ENCODE measurements around the gene DUS1L. TPM values are rescaled to one million over a fixed set of nuclear protein-coding genes. Genes with fewer than 3 reads are reported as not detected.

Gene DUS1L
- total RNA-seq, 5 donors from 2014 or later (not counting 1 experiment from before 2014, with no cell fraction given), result 137 to 186 (median 177) TPM

DNA sequence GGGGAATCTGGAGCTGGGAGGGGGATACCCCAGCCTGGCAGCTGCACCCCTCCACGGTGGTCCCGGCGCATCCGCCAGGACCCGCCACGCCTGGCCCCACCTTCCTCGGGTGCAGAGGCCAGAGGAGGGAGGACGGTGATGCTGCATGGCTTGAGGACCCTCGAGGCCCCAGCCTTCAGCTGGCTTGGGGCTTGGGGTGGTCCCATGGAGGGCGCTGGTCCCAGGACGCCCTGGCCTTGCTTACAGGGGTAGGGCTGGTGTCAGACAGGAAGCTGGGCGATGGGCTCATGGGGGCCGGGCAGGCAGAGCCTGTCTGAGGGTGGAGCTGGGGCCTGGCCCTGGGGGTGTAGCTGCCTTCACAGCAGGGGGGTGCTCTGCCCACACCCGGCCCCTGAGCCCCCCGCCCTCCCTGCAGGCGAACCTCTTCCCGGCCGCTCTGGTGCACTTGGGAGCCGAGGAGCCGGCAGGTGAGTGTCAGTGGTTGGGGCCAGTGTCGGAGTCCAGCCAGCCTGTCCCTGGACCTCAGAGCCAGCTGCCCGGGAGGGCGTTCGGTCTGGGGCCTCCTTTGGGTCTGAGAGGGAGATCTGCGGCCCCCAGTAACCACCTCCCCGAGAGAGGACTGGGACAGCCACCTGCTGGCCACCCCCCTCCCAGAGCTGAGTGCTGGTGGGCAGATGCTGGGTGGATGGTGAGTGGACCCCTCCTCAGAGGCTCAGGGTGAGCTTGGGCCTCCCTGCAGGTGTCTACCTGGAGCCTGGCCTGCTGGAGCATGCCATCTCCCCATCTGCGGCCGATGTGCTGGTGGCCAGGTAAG lies 49.3 kb downstream of the DUS1L start:
- POLR2A ChIA-PET, result no interaction called here
- H3K36me3 Mint-ChIP-seq, result no peaks in the 10 kb centered on the region
- ATAC-seq (replicated peaks in 1 of 4), result no peak

DNA sequence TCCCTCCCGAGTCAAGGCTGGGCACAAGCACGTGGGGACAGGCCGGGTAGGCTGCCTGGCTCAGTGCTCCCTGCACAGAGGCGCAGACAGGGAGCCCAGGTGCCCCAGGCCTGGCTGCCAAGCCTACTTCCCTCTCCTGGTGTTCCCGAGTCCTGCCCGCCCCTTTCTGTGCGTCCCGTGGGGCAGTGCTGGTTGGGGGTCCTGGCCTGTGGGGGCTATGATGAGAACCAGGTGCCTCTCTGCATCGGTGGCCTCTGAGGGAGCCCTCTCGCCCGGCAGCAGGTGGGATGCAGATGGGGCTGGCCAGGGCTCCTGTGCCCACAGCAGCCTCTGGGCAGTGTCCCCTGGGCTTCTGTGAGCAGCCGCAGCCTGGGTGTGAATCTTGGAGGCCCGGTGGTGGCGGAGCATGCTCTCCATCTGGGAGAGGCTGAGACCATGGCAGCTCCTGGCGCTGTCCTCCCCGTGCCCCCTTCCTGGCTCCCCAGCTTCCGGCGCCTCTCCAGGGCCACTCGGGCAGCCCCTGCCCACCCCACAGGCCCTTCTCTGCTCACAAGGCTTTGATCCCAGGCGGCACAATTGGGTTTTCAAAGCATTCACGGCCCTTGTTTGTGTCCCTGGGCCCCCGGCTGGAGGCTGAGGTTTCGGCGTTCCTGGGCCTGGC lies 50.2 kb downstream of the DUS1L start:
- Histone ChIP-seq H3K27me3 (replicated peaks in 1 of 2; ENCODE audit: control insufficient read depth in 2 of 2, extremely low read depth in 1 of 2, insufficient read depth in 2 of 2, low read length in 1 of 2) (no peaks in the 10 kb centered on the region), H3K4me3 (ENCODE audit: control insufficient read depth in 1 of 2, extremely low read depth in 1 of 2, low read length in 1 of 2) (no peak overlapping the region), H3K4me1 (ENCODE audit: control insufficient read depth in 1 of 2, extremely low read depth in 1 of 2, insufficient read depth in 2 of 2, low read length in 2 of 2) (peaks cover 0 to 6% of the 10 kb centered on the region in 2 experiments), H3K9me3 (no peaks in the 10 kb centered on the region), H3K36me3 (ENCODE audit: control insufficient read depth in 2 of 2, extremely low read depth in 1 of 2, insufficient read depth in 1 of 2, low read length in 1 of 2) (peaks cover 4 to 5% of the 10 kb centered on the region in 2 donors), H3K27ac (ENCODE audit: low read length) (no peak overlapping the region)
- WGBS (ENCODE audit: insufficient coverage), result 93% methylated on average over 20 of the region's 24 CpGs
- H3K27ac Mint-ChIP-seq, result no peak overlapping the region
- no peaks in the 10 kb centered on the region for H3K27me3 Mint-ChIP-seq
- H3K36me3 Mint-ChIP-seq, result no peaks in the 10 kb centered on the region
- no peaks in the 10 kb centered on the region for H3K9me3 Mint-ChIP-seq
- ChIA-PET POLR2A (no interaction called here), CTCF (no interaction called here)
- H3K4me1 Mint-ChIP-seq, result peaks cover 0 to 2% (median under 1%) of the 10 kb centered on the region in 3 donors
- ATAC-seq (replicated peaks in 1 of 4) (no peak), DNase-seq (no peak)
- H3K4me3 Mint-ChIP-seq, result no peak overlapping the region

More for the DNA sequence above, 49.3 kb downstream of the DUS1L start:
- CTCF ChIA-PET, result no interaction called here
- no peak overlapping the region for H3K4me3 ChIP-seq (ENCODE audit: control insufficient read depth in 1 of 2, extremely low read depth in 1 of 2, low read length in 1 of 2)
- no peaks in the 10 kb centered on the region for H3K9me3 ChIP-seq
- H3K4me1 ChIP-seq (ENCODE audit: control insufficient read depth in 1 of 2, extremely low read depth in 1 of 2, insufficient read depth in 2 of 2, low read length in 2 of 2), result peaks cover 2 to 14% of the 10 kb centered on the region in 2 experiments
- H3K4me1 Mint-ChIP-seq, result peaks cover 0 to 7% (median 4%) of the 10 kb centered on the region in 3 donors
- H3K27me3 ChIP-seq (replicated peaks in 1 of 2; ENCODE audit: control insufficient read depth in 2 of 2, extremely low read depth in 1 of 2, insufficient read depth in 2 of 2, low read length in 1 of 2), result no peaks in the 10 kb centered on the region
- H3K27me3 Mint-ChIP-seq, result no peaks in the 10 kb centered on the region
- H3K9me3 Mint-ChIP-seq, result no peaks in the 10 kb centered on the region
- WGBS (ENCODE audit: insufficient coverage), result 87% methylated on average over 19 of the region's 28 CpGs
- H3K27ac Mint-ChIP-seq, result no peak overlapping the region
- H3K27ac ChIP-seq (ENCODE audit: low read length), result no peak overlapping the region
- H3K36me3 ChIP-seq (ENCODE audit: control insufficient read depth in 2 of 2, extremely low read depth in 1 of 2, insufficient read depth in 1 of 2, low read length in 1 of 2), result peaks cover 2 to 5% of the 10 kb centered on the region in 2 donors
- DNase-seq, result no peak
- H3K4me3 Mint-ChIP-seq, result no peak overlapping the region

DNA sequence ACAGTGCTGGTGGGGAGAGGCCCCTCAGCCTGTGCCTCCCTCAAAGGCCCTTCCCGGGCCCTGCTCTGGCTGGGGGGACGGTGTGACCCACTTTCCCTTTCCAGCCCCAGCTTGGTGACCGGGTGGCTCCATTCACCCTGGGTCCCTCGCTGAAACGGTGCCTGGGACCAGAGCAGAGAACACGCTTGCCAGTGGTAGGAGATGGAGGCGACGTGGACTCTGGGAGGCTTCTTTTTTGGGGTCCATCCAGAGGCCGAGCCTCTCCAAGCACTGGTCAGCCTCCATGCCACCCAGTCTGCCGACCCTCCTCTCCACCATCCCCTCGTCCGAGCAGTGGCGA lies 50.7 kb downstream of the DUS1L start:
- Mint-ChIP-seq H3K27ac (no peak overlapping the region), H3K36me3 (no peaks in the 10 kb centered on the region), H3K4me1 (peaks cover 0 to 2% (median 0%) of the 10 kb centered on the region in 3 donors), H3K9me3 (no peaks in the 10 kb centered on the region), H3K27me3 (no peaks in the 10 kb centered on the region), H3K4me3 (no peak overlapping the region)
- Histone ChIP-seq H3K9me3 (no peaks in the 10 kb centered on the region), H3K36me3 (ENCODE audit: control insufficient read depth in 2 of 2, extremely low read depth in 1 of 2, insufficient read depth in 1 of 2, low read length in 1 of 2) (peaks cover 4 to 5% of the 10 kb centered on the region in 2 donors), H3K27ac (ENCODE audit: low read length) (no peak overlapping the region), H3K4me1 (ENCODE audit: control insufficient read depth in 1 of 2, extremely low read depth in 1 of 2, insufficient read depth in 2 of 2, low read length in 2 of 2) (peaks cover 0 to 1% of the 10 kb centered on the region in 2 experiments), H3K27me3 (replicated peaks in 1 of 2; ENCODE audit: control insufficient read depth in 2 of 2, extremely low read depth in 1 of 2, insufficient read depth in 2 of 2, low read length in 1 of 2) (no peaks in the 10 kb centered on the region), H3K4me3 (ENCODE audit: control insufficient read depth in 1 of 2, extremely low read depth in 1 of 2, low read length in 1 of 2) (no peak overlapping the region)
- POLR2A ChIA-PET, result no interaction called here
- DNase-seq, result no peak
- 82% methylated on average over 10 of the region's 13 CpGs for WGBS (ENCODE audit: insufficient coverage)
- no peak for ATAC-seq (replicated peaks in 1 of 4)
- CTCF ChIA-PET, result no interaction called here

DNA sequence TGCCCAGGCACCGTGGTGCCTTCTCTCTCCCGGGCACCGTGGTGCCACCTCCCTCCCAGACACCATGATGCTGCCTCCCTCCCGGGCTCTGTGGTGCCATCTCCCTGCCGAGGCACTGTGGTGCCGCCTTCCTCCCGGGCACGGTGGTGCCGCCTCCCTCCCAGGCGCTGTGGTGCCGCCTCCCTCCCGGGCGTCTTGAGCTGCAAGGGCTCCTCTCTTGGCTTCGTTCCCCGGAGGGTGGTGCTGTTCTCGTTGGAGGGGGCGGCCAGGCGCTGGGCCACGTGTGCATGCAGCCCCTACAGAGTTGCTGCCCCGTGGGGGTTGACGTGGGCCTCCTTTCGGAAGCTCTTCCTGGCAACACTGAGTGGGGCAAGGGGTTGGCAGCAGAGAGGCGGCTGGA lies 51.2 kb downstream of the DUS1L start:
- POLR2A ChIA-PET, result no interaction called here
- no peaks in the 10 kb centered on the region for H3K27me3 Mint-ChIP-seq
- peaks cover 4 to 5% of the 10 kb centered on the region in 2 donors for H3K36me3 ChIP-seq (ENCODE audit: control insufficient read depth in 2 of 2, extremely low read depth in 1 of 2, insufficient read depth in 1 of 2, low read length in 1 of 2)

DNA sequence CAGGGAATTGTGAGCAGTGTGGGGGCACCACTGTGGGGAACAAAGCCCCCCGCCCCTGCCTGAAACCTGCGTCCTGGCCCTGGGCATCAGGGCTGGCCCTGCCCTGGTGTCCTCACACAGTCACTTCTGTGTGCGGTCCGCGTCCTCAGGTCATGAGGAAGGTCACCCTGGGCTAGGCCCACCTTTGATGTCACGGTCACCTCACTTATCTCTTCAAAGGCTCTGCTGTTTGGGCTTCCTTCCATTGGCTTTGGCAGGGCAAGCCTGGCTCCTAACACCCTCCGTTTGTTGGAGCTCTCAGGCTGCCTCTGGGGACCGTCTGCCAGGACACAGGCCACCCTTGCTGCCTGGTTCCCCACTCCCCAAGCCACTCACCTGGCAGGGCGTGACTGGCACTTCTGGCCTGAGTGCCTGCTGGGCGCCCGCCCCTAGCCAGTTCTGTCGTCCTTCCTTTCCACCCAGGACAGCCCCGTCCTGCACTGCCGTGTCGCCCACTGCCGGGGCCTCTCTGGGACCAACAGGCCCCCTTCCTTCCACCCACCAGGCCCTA lies 51.8 kb downstream of the DUS1L start:
- WGBS (ENCODE audit: insufficient coverage), result 93% methylated on average over 16 of the region's 16 CpGs
- no peak for ATAC-seq (replicated peaks in 1 of 4)
- Mint-ChIP-seq H3K4me3 (no peak overlapping the region), H3K27ac (no peak overlapping the region), H3K4me1 (no peaks in the 10 kb centered on the region), H3K27me3 (no peaks in the 10 kb centered on the region), H3K9me3 (no peaks in the 10 kb centered on the region), H3K36me3 (no peaks in the 10 kb centered on the region)
- Histone ChIP-seq H3K36me3 (ENCODE audit: control insufficient read depth in 2 of 2, extremely low read depth in 1 of 2, insufficient read depth in 1 of 2, low read length in 1 of 2) (peaks cover 0 to 4% of the 10 kb centered on the region in 2 donors), H3K4me1 (ENCODE audit: control insufficient read depth in 1 of 2, extremely low read depth in 1 of 2, insufficient read depth in 2 of 2, low read length in 2 of 2) (no peaks in the 10 kb centered on the region), H3K4me3 (ENCODE audit: control insufficient read depth in 1 of 2, extremely low read depth in 1 of 2, low read length in 1 of 2) (no peak overlapping the region), H3K27ac (ENCODE audit: low read length) (no peak overlapping the region), H3K9me3 (no peaks in the 10 kb centered on the region), H3K27me3 (replicated peaks in 1 of 2; ENCODE audit: control insufficient read depth in 2 of 2, extremely low read depth in 1 of 2, insufficient read depth in 2 of 2, low read length in 1 of 2) (no peaks in the 10 kb centered on the region)
- ChIA-PET POLR2A (no interaction called here), CTCF (no interaction called here)
- no peak for DNase-seq

More for the DNA sequence above, 51.2 kb downstream of the DUS1L start:
- H3K4me3 Mint-ChIP-seq, result no peak overlapping the region
- Histone ChIP-seq H3K27me3 (replicated peaks in 1 of 2; ENCODE audit: control insufficient read depth in 2 of 2, extremely low read depth in 1 of 2, insufficient read depth in 2 of 2, low read length in 1 of 2) (no peaks in the 10 kb centered on the region), H3K9me3 (no peaks in the 10 kb centered on the region), H3K27ac (ENCODE audit: low read length) (no peak overlapping the region), H3K4me1 (ENCODE audit: control insufficient read depth in 1 of 2, extremely low read depth in 1 of 2, insufficient read depth in 2 of 2, low read length in 2 of 2) (no peaks in the 10 kb centered on the region), H3K4me3 (ENCODE audit: control insufficient read depth in 1 of 2, extremely low read depth in 1 of 2, low read length in 1 of 2) (no peak overlapping the region)
- ATAC-seq (replicated peaks in 1 of 4), result no peak
- H3K9me3 Mint-ChIP-seq, result no peaks in the 10 kb centered on the region
- no peaks in the 10 kb centered on the region for H3K36me3 Mint-ChIP-seq
- H3K27ac Mint-ChIP-seq, result no peak overlapping the region
- peaks cover 0 to 2% (median 0%) of the 10 kb centered on the region in 3 donors for H3K4me1 Mint-ChIP-seq
- CTCF ChIA-PET, result no interaction called here
- DNase-seq, result no peak
- WGBS (ENCODE audit: insufficient coverage), result 84% methylated on average over 21 of the region's 23 CpGs

DNA sequence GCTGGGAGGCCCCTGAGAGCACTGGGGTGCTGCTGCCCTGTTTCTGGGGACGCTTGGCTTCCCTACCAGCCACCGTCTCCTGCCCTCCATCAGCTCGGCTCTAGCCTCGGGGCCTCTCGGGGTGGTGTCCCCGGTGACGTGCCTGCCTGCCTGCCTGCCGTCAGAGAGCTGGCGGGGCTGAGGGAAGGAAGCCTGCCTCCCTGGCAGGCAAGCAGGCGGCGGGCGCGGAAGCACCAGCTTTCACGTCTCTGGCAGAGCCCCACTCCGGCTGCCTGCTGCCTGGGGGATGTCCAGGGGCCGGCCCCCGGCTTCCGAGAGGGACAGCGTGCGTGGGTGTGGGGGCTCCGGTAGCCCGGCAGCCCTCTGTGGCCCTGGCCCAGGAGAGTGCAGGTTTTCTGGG lies 52.3 kb downstream of the DUS1L start:
- H3K27ac Mint-ChIP-seq, result no peak overlapping the region
- no peak for ATAC-seq (replicated peaks in 1 of 4)
- Histone ChIP-seq H3K4me3 (ENCODE audit: control insufficient read depth in 1 of 2, extremely low read depth in 1 of 2, low read length in 1 of 2) (no peak overlapping the region), H3K27ac (ENCODE audit: low read length) (no peak overlapping the region), H3K9me3 (no peaks in the 10 kb centered on the region), H3K36me3 (ENCODE audit: control insufficient read depth in 2 of 2, extremely low read depth in 1 of 2, insufficient read depth in 1 of 2, low read length in 1 of 2) (peaks cover 0 to 4% of the 10 kb centered on the region in 2 donors), H3K4me1 (ENCODE audit: control insufficient read depth in 1 of 2, extremely low read depth in 1 of 2, insufficient read depth in 2 of 2, low read length in 2 of 2) (no peaks in the 10 kb centered on the region), H3K27me3 (replicated peaks in 1 of 2; ENCODE audit: control insufficient read depth in 2 of 2, extremely low read depth in 1 of 2, insufficient read depth in 2 of 2, low read length in 1 of 2) (no peaks in the 10 kb centered on the region)
- H3K9me3 Mint-ChIP-seq, result no peaks in the 10 kb centered on the region
- no peaks in the 10 kb centered on the region for H3K27me3 Mint-ChIP-seq
- ChIA-PET CTCF (no interaction called here), POLR2A (no interaction called here)
- no peak for DNase-seq
- no peak overlapping the region for H3K4me3 Mint-ChIP-seq
- H3K4me1 Mint-ChIP-seq, result no peaks in the 10 kb centered on the region
- H3K36me3 Mint-ChIP-seq, result no peaks in the 10 kb centered on the region
- WGBS (ENCODE audit: insufficient coverage), result 78% methylated on average over 22 of the region's 22 CpGs
